Ovary (tissue), 9 donors: ENCODE data around the gene POMT1. TPM values are rescaled to one million over a fixed set of nuclear protein-coding genes. Genes with fewer than 3 reads are reported as not detected.
"Not testable (repeated sequence)": the region's sequence is repeated elsewhere in the genome, so short reads cannot be mapped to it uniquely, and the experiment has no call there.

Experiments used
- DNase-seq, 5 donors: peaks; one replicate each; pipeline ENCODE4 v3.0.0-alpha.2; 2019 to 2020
- H3K27ac ChIP-seq, 2 donors: fragments of 200-600 bp; one replicate each; pipeline versions ENCODE4 v1.5.1 to v1.8.0; 2019 to 2022
- H3K27me3 ChIP-seq: fragments of 200-600 bp; one replicate; pipeline ENCODE4 v1.8.0; 2022
- H3K36me3 ChIP-seq: fragments of 200-600 bp; sonication (generic); one replicate; pipeline ENCODE4 v1.5.1; 2019
- H3K4me1 ChIP-seq: one replicate; pipeline ENCODE4 v1.8.1; 2013; ENCODE audit warnings: mild to moderate bottlenecking, moderate library complexity; ENCODE audit not compliant: insufficient read depth
- H3K4me3 ChIP-seq: fragments of 200-600 bp; sonication (generic); one replicate; pipeline ENCODE4 v1.5.1; 2017
- H3K9me3 ChIP-seq, 2 donors: fragments of 200-600 bp in 1 of 2; sonication (generic) in 1 of 2; one replicate each; pipeline versions ENCODE4 v1.5.1 to v1.8.1; 2013 to 2019; ENCODE audit warnings: mild to moderate bottlenecking in 1 of 2, moderate library complexity in 1 of 2
- CTCF ChIP-seq, 3 donors: fragments of 450-650 bp in 2 of 3; fragments of 200-600 bp in 1 of 3; IDR thresholded peaks; one replicate each; pipeline versions ENCODE4 v1.5.1 to v1.8.0; 2016 to 2022; ENCODE audit warnings: antibody characterized with exemption in 3 of 3, mild to moderate bottlenecking in 1 of 3
- EP300 ChIP-seq: sonication (generic); formaldehyde crosslinking; IDR thresholded peaks from one replicate; pipeline ENCODE4 v1.6.1; 2017; ENCODE audit warnings: antibody characterized with exemption
- POLR2A ChIP-seq: fragments of 450-650 bp; IDR thresholded peaks from one replicate; pipeline ENCODE4 v1.6.1; 2017; ENCODE audit warnings: antibody characterized with exemption, mild to moderate bottlenecking, moderate library complexity
- WGBS, 3 donors: extraction: QIAGEN DNeasy Blood & Tissue Kit in 1 of 3; methylation state at CpG; one replicate each; pipeline versions ENCODE4 v1.1.5 to v1.1.7; 2013 to 2017; 5-methylcytosine and 5-hydroxymethylcytosine counted together
- intact Hi-C, 4 donors: fragments of 100-400 bp; cut with DNase I; formaldehyde crosslinking; loops; one replicate each; pipeline versions ENCODE4 v1.11.0 to v1.15.1; 2022 to 2023
- polyA plus RNA-seq, 2 donors: library from polyadenylated mRNA; stranded (reverse); fragments of 200-250 nt in 1 of 2; fragments of 350-450 nt in 1 of 2; fragmentation: Illumina TruSeq in 1 of 2; extraction: RNeasy Lipid Tissue Mini Kit (QIAGEN cat#74804) in 1 of 2; gene quantifications; one replicate each; pipeline ENCODE4 v1.2.3, GENCODE V29; 2013 to 2014
- total RNA-seq, 7 donors: library from RNA; depleted of rRNA in 2 of 7; stranded (reverse); fragments of >200 nt in 2 of 7; fragmentation: NEBNext Ultra II Directional in 3 of 7; extraction: Animal tissue kit (Norgen Biotek cat#: 25700) in 3 of 7; gene quantifications; one replicate each; pipeline versions ENCODE4 v1.1.0 to v1.2.4, GENCODE V29; 2016 to 2023
- donor health status: DM: no; HTN: no; CAD: no; lungs with moderate emphysema.
- donor health status: DM: no; HTN: no; CAD: no.
- donor health status: Bipolar disorder and iron deficiency.
- donor health status: DM: yes; HTN: yes; CAD: no.
- donor health status: DM: no; HTN: no; CAD: no.
- donor health status: DM: yes; HTN: yes; CAD: no.

Gene POMT1
- total and polyA plus RNA-seq, 9 donors, result 14.6 to 30.8 (median 25.1) TPM

- intact Hi-C loops, result loop anchor here in 1 of 4 donors (5.0 kb wide), 1 partner anchor 345 kb away; no protein-coding TSS in a partner anchor
- no peak for TF ChIP-seq EP300
- no peak for TF ChIP-seq POLR2A
- TF ChIP-seq CTCF (IDR thresholded peaks at IDR 0.05), result no peak
- Histone ChIP-seq H3K27ac (no peak overlapping the region), H3K27me3 (no peaks in the 10 kb centered on the region), H3K9me3 (no peaks in the 10 kb centered on the region), H3K36me3 (no peaks in the 10 kb centered on the region), H3K4me3 (no peak overlapping the region), H3K4me1 (no peaks in the 10 kb centered on the region)
- WGBS, 3 donors, result 68 to 88% (median 76%) methylated on average over 6 of the region's 6 CpGs
- DNase-seq, result no peak
These were observed 9.2 kb downstream of the POMT1 start for GRCh38 chr9:131511880-131512279.

DNA sequence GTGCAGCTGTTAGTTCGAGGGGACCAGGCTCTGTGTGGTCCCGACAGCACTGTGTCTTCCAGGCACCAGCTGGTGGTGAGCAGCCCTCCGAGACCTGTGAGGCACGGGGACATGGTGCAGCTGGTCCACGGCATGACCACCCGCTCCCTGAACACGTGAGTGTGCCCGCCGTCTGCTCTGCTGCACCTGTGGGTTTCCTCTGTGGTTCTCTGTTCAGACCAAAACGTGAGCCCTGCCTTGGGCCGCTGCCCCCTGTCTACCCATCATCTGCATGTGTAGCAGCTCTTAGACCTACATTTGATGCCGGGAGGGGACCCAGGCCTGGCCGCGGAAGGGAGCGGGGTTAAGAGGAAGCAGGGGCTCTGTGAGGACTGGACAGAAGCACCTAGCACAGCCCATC lies 10.5 kb downstream of the POMT1 start:
- DNase-seq, result no peak

DNA sequence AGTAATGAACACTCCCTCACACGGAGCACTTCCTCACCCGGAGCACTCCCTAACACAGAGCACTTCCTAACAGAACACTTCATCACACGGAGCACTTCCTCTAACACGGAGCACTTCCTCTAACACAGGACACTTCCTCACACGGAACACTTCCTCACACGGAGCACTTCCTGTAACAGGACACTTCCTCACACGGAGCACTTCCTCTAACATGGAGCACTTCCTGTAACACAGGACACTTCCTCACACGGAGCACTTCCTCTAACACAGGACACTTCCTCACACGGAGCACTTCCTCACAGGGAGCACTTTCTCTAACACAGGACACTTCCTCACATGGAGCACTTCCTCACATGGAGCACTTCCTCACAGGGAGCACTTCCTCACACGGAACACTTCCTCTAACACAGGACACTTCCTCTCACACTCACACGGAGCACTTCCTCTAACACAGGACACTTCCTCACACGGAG lies 12.9 kb downstream of the POMT1 start:
- H3K4me1 ChIP-seq, H3K27me3 ChIP-seq, H3K27ac ChIP-seq, DNase-seq, H3K36me3 ChIP-seq, H3K9me3 ChIP-seq, H3K4me3 ChIP-seq, intact Hi-C loops: not testable (repeated sequence)
- WGBS, 3 donors, result 79 to 81% (median 81%) methylated on average over 8 to 12 of the region's 12 CpGs

More for the DNA sequence above, 10.5 kb downstream of the POMT1 start:
- no peak for TF ChIP-seq POLR2A
- no peak for TF ChIP-seq CTCF (IDR thresholded peaks at IDR 0.05)
- TF ChIP-seq EP300, result no peak
- 91 to 95% (median 92%) methylated on average over 15 of the region's 15 CpGs for WGBS, 3 donors
- Histone ChIP-seq H3K27ac (no peak overlapping the region), H3K36me3 (no peaks in the 10 kb centered on the region), H3K4me1 (no peaks in the 10 kb centered on the region), H3K4me3 (no peak overlapping the region), H3K27me3 (no peaks in the 10 kb centered on the region), H3K9me3 (no peaks in the 10 kb centered on the region)
- intact Hi-C loops, result loop anchor here in 1 of 4 donors (5.0 kb wide), 1 partner anchor 346 kb away; no protein-coding TSS in a partner anchor

- no peak overlapping the region for H3K27ac ChIP-seq
- no peaks in the 10 kb centered on the region for H3K9me3 ChIP-seq
- H3K4me1 ChIP-seq, result no peaks in the 10 kb centered on the region
- intact Hi-C loops, result no loop called here
- H3K36me3 ChIP-seq, result no peaks in the 10 kb centered on the region
- 81 to 86% (median 83%) methylated on average over 13 to 15 of the region's 15 CpGs for whole genome bisulfite sequencing, 3 donors
- TF ChIP-seq CTCF (IDR thresholded peaks at IDR 0.05) (no peak), POLR2A (no peak), EP300 (no peak)
- H3K27me3 ChIP-seq, result no peaks in the 10 kb centered on the region
- H3K4me3 ChIP-seq, result no peak overlapping the region
- no peak for DNase-seq
These were observed 13.4 kb downstream of the POMT1 start for GRCh38 chr9:131516100-131516499.

- no peaks in the 10 kb centered on the region for H3K4me1 ChIP-seq
- intact Hi-C loops, result no loop called here
- no peaks in the 10 kb centered on the region for H3K36me3 ChIP-seq
- no peaks in the 10 kb centered on the region for H3K9me3 ChIP-seq
- H3K27me3 ChIP-seq, result no peaks in the 10 kb centered on the region
- no peak for TF ChIP-seq EP300
- no peak for TF ChIP-seq CTCF (IDR thresholded peaks at IDR 0.05)
- TF ChIP-seq POLR2A, result no peak
- no peak overlapping the region for H3K4me3 ChIP-seq
- 93 to 96% (median 96%) methylated on average over 9 of the region's 9 CpGs for WGBS, 3 donors
- no peak for DNase-seq
- no peak overlapping the region for H3K27ac ChIP-seq
These were observed 14.2 kb downstream of the POMT1 start for GRCh38 chr9:131516930-131517329.
